ENCODE data around the gene BAIAP3. TPM values are rescaled to one million over a fixed set of nuclear protein-coding genes. Genes with fewer than 3 reads are reported as not detected.

The BAIAP3 gene
- total RNA-seq, 1 donor from 2014 or later, result 0.53 TPM

DNA sequence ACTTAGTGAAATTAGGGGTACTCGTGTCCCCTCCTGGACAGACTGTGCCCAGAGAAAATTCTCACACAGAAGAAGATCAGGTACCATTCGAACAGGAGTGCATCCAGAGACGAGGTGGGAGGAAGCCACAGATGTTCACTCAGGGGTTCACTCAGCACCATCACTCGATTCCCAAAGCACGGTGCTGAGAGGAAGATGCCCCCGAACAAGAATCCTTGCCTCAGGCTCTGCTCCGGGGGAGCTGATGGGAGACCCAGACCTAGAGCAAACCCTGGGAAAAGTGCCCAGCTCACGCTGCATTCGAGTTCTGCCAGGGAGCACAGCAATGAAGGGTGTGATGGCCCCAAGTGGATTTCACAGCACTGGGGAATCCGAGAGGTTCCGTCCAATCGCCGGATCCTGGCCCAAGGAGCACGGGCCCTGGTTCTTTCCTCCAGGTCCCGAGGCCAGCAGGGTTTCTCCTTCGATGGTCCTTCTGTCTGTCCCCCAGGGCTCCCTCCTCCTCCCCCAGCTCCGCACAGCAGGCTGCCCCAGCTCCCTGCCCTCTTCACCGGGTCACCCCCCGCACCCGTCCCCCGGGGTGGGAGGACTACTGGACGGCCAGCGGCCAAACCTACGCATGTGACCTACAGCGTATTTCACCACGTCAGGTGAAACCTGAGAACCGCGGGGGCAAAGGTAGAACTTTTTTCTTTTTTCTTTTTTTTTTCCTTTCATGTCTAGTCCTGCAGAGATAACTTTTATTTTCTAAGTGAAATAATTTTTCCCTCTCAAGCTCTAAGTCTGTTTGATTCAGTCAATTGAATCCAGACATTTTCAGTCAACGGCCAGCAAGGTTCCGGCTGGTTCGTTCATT is 34.2 kb upstream of the BAIAP3 start:
- DNase-seq (ENCODE audit: low read depth, low spot score), result no peak

DNA sequence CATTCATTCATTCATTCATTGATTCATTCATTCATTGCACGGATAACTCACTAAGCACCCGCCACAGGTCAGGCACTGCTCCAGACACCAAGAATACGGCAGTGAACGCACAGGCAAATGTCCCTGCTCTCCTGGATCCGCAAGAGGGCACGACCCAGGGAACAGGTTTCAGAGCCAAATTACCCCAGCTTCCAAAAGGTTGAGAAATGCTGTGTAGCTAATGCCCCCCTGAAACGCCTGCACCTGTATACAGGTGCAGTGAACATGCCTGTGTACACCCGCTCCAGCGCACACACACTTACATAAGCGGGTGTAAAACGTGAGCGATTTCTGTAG is 33.6 kb upstream of the BAIAP3 start:
- DNase-seq (ENCODE audit: low read depth, low spot score), result no peak

DNA sequence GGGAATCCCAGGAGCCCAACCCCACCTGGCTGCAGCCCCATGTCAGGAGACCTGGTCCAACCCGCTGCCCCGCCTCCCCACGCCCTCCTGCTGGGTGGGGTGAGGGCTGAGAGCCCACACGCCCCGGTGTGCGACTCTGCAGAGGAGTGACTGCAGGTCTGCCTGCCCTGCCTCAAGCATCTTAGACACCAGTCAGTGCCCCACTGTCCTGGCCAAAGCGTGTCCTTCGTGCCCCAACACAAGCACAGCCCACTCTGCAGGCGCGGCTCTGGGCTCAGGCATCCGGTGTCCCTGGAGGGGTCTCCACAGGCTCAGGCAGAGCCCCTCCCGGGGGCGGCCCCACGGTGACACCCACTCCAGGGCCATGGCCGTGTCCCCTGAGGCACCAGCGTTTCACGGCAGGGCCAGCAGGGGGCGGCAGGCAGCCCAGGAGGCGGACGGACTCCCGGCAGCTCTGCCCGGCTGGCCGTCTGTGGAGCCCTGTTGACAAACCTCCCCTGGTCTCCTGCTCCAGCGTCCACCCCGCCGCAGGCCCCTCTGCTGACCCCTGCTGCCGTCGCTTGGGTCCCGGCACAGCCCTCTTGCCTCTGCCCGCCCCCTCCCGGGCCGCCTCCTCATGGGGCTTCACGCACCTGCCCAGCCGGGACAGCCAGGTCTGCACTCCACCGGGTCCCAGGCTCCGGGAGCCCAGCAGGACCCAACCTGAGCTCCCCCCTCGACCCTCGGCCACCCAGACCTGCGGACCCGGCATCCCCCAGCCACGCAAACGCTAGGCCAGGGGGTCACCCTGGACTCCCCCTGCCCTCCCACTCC is 32.6 kb upstream of the BAIAP3 start:
- no peak for DNase-seq (ENCODE audit: low read depth, low spot score)

DNA sequence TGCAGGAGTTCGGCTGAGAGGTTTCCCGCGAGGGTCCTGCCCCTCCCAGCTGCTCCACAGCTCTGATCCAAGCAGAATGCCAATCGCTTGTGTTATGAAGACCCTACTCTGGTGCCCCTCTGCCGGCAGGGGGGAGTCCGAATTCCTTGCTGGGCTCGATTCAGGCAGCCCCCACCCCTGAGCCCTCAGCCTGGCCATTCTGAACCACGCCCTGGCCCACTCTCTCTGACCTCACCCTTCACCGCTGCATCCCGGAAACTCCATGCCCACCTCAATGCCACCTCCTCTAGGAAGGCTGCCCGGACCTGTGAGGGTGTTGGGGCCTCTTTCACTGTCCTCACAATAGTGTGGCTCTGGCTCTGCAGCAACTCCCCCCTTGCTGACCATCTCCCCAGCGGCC is 31.9 kb upstream of the BAIAP3 start:
- no peak for DNase-seq (ENCODE audit: low read depth, low spot score)

DNA sequence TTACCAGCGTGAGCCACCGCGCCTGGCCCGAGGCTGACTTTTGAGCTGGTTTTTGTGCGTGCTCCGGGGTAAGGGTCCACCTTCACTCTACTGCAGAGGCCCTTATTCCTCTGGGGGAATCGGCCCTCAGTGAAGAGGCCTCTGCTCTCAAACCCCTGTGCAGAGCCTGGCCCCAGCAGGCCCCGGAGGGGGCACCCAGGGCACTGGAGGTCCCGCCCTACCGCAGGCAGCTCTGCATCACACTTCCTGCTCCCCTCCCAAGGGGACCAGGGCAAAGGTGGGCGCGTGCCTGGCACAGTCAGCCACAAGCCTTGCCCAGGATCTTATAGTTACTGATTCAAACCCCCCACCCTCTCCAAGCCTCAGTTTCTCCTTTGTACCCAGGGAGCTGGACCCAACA is 27.6 kb upstream of the BAIAP3 start:
- DNase-seq (ENCODE audit: low read depth, low spot score), result no peak

DNA sequence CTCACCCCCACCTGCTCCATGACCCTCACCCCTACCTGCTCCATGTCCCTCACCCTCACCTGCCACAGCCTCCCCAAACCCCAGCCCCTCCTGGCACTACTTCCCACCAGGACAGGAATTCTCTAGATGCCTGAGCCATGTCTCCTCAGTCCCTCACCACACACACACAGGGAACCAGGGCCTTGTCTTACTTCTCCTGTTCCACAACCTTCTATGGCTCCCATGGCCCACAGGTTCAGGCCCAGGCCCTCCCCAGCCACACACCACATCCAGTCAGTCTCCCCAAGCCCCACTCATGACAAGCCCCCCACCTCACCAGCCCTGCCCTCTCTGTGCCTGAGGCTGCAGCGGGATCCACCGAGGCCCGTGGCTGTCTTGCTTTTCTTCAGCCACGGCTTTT is 27.1 kb upstream of the BAIAP3 start:
- DNase-seq (ENCODE audit: low read depth, low spot score), result no peak

DNA sequence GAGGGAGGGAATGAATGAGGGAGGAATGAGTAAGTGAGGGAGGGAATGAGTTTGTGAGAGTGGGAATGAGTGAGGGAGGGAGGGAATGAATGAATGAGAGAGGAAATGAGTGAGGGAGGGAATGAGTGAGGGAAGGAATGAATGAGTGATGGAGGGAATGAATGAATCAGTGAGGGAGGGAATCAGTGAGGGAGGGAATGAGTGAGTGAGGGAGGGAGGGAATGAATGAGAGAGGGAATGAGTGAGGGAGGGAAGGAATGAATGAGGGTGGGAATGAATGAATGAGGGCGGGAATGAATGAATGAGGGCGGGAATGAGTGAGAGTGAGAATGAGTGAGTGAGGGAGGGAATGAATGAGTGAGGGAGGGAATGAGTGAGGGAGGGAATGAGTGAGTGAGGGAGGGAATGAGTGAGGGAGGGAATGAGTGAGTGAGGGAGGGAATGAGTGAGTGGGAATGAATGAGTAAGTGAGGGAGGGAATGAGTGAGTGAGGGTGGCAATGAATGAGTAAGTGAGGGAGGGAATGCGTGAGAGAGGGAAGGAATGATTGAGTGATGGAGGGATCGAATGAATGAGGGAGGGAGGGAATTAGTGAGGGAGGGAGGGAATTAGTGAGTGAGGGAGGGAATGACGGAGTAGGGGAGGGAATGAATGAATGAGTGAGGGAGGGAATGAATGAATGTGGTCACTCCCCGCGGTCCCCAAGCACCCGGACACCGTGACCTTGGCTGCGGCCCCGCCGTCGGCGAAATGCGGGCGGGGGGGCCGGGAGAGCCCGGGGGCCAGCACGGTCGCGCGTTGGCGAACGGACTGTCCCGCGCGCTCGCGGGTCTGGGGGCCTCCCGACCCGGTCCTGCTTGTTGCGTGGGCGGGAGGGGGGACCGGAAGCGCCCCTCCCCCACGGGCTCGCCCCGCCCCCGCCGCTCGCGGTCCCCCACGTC is 25.1 kb upstream of the BAIAP3 start:
- DNase-seq (ENCODE audit: low read depth, low spot score), result no peak

DNA sequence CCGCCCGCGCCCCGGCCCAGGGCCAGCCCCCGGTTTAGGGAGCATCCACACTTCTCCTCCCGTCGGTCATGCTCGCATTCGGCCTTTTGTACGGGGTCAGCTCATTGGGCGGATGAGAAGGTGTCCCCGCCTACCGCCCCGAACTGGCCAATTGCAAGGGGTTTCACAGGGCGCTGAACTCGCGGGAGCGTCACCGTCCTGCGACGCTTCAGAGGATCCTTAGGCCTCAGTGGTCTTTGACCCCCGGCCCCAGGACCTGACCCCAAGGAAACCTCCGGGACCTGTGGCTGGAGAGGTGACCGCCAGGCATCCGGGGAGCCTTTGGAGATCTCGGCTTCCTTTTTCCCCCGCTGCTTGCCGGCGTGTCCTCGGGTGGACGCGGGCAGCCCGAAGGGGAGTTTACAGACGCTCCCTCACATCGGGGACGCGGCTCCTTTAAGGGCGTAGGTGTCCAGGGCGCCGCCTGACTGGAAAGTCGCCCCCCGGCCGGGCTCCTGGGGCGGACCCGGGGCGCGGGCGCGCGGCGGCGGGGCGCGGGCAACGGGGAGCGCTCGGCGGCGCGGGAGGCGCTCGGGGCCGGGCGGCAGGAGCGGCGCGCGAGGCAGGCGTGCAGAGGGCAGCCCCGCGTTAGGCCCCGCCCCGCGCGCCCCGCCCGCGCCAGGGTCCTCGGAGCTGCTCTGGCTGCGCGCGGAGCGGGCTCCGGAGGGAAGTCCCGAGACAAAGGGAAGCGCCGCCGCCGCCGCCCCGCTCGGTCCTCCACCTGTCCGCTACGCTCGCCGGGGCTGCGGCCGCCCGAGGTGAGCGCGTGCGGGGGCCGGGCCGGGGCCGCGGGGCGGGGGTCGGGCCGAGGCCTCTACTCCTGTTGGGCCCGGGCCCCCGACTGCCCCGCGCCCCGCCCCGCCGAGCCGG is 24.2 kb upstream of the BAIAP3 start, which contains the start of gene UBE2I:
Gene UBE2I, plus strand, starts transcription at position 660 of the 909 bp plus-strand sequence. CDS start 4,395 bp downstream, outside the sequence.
- DNase-seq (ENCODE audit: low read depth, low spot score), result peak; percentile 89

DNA sequence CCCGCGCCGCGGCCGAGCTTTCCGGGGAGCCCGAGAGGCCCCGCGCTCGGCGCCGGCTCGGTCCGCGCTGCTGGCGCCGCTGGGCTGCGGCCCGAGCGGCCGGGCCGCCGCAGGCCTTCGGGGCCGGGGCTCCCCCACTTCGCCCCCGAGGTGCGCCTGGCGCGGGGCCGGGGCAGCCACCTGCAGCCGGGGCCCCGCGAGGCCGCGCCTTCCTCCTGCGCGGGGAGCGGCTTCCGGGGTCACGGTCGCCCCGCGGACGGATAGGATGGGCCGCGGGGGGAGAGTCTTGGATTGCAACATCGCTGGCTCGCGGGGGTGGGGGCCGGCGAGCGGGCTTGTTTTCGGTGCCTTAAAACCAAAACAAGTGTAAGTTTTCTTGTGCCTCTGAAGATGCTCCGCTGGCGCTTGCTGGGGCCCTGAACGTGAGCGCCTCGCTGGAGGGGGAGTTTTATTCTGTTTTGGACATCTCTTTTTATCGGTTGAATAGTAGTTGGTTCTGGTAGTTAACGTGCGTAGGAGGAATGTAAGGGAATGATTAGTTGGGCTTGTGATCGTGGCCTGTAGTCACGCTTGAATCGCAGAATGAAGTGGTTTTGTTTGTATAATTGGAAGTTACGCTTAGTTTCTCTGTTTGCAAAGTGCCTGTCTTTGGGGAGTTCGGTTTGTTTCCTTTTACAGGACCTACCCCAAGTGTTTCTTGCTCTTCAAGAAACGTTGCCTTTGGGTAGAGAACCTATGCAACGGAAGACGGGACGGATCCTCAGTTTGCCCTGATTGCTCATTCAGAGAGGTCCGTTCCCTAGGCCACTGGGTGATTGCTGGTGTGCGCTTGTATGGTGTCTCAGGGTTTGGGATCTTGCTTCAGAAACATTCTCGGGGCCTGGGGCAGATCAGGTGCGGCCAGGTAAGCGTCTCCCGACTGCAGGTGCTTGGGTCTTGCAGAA is 23.3 kb upstream of the BAIAP3 start:
- no peak for DNase-seq (ENCODE audit: low read depth, low spot score)

DNA sequence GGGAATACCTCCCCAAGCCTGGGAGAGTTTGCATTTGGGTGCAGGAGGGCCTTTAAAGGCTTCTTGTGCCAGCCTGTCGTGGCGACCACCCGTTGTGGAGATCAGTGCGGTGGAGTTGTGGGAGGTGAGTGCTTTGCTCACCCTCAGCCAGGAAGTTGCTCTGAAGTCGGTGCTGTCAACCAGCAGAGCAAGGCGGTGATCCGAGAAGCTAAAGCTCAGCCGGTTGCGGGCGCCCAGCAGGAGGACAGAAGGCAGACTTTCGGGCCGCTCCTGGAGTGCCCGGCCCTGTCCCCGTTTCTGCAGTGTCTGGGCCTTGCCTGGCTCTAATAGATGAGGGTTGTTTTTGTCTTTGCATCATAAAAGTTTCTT is 22.6 kb upstream of the BAIAP3 start:
- DNase-seq (ENCODE audit: low read depth, low spot score), result no peak

DNA sequence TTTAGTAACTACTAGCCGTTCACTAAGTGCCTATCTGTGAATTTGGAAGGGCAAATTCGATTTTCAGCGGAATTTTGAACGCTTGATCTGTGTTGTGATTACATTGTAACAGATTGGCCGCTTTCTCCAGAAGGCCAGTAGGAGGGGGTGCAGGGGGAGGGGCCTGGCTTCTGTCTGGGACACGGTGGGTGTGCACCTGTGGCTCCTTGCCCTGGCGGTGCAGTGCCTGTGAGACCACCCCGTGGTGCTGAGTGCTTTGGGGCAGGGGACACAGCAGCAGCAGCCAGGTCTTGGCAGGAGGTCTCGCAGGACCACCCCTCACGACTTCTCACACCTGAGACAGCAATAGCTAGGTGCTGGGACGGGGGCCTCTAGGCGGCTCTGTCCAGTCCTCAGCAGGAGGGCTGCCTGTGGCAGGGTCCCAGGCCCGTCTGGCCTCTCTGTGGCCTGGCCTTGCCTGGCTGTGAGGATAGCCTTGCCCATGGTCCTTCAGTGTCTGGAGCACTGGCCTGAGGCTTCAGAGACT is 22.2 kb upstream of the BAIAP3 start:
- no peak for DNase-seq (ENCODE audit: low read depth, low spot score)

DNA sequence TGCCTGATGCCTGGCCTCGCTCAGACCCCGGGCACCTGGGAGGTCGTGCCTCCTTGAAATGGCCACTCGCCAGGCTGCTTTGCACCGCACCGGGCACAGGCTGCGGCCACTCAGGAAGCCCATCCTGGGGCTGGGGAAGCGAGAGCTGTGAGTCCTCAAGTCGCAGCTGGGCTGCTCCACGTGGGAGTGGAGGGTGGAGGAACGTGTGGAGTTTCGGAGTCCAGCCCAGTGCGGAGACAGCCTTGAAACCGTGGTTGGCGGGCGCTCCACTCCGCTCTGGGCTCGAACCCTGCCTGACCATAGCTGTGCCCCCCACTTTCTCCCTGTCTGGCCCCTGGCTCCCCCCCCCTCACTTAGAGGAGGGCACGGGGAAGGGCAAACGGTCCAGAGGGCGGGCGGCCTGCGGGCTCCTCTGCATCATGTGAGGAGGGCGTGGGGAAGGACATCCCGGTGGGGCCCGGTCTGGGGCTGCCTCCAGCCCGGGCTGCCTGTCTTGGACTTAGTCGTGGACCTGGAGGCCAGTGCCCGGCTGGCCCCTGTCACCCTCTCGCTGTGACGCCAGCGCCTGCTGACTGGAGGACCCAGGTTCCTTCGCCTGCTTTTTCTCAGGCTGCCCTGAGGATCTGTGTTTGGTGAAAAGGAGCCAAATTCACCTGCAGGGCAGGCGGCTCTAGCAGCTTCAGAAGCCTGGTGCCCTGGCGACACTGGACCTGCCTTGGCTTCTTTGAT is 21.5 kb upstream of the BAIAP3 start:
- DNase-seq (ENCODE audit: low read depth, low spot score), result no peak

DNA sequence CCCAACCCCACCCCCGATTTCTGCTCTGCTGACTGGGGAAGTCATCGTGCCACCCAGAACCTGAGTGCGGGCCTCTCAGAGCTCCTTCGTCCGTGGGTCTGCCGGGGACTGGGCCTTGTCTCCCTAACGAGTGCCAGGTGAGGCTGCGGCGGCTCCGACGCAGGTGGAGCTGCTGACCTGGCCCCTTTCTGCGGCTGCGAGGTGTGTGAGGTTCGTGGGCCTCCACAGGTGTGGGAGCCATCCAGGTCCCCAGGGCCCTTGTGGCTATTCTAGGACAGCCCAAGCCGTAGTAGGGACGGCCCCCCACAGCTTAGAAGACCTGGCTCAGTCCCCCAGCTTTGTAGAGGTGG is 21.0 kb upstream of the BAIAP3 start:
- no peak for DNase-seq (ENCODE audit: low read depth, low spot score)

DNA sequence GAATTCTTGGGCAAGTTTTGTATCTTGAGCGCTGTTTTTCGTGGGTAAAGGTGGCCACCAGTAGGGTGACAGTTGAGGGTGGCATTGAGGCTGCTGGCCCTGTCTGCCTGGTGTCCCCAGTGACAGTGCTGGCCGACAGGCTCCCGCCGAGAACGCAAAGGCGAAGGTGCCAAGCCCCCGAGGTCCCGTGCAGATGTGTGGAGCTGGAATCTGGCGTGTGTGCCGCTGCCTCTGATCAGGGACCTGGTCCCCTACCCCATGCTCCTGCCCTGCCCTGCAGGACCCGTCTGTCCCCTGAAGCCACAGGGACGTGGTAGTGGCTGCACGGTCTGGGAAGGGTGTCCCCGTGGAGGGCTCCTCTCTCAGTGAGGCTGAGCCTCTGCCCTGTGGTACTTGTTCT is 20.5 kb upstream of the BAIAP3 start:
- no peak for DNase-seq (ENCODE audit: low read depth, low spot score)

DNA sequence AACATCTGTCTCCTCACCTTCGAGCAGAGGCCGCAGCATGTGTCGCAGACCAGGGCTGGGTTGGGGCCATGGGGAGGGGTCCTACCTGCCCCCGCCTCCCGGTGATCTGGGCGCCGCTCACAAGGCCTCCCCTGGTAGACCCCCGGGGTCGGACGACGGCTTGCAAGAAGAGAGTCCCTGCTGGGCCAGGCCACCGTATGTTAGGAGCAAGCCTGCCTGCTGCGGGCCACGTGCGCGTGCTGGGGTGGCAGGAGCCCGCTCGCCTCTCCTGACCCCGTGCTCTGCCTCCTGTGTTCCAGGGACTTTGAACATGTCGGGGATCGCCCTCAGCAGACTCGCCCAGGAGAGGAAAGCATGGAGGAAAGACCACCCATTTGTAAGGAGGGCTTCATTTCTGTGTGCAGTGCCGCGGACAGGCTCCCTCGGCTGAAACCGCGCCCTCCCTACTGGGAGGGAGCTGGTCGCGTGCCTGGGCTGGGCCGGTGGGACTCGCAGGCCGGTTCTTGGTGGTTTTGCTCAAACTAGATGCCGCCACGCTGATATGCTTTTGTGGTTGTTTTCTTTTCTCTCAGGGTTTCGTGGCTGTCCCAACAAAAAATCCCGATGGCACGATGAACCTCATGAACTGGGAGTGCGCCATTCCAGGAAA is 19.6 kb upstream of the BAIAP3 start:
- DNase-seq (ENCODE audit: low read depth, low spot score), result no peak

DNA sequence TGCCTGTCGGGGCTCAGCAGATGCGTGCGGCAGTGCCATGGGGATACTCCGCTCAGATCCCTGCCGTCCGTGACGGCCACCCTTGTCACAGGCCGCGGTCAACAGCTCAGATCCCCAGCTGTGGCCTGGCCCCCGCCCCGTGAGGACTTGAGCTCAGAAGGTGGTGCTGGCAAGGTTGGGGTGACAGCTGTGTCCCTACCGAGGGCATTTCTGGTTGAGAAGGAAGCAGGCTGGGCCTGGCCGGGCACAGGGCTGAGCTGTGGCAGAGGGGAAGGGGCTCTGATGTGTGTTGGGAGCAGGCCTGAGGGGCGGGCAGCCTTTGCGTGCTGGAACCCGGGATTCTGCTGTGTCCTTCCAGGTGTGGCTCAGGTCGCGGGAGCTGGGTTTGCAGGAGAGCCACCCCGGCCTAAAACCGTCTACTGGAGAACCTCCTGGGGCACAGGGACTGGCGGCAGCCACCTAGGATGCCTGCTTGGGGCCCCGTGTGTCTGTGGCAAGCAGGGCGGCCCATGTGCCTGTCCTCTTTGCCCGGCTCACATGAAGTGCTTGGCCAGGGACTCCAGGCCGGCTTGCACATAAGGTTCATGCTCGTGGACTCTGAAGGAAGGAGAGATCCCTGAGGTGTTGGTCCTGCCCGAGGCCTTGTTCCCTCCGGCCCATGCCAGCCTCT is 18.9 kb upstream of the BAIAP3 start:
- DNase-seq (ENCODE audit: low read depth, low spot score), result no peak

Measured in pulmonary artery endothelial cell (primary cell).